Activated gamma-delta T cell treated with anti-CD3 and anti-CD28 coated beads, Interleukin-2, amount 50 U/mL, for 16 hours (primary cell): Measurements from ENCODE around the gene ST3GAL2.

Experiments used
- DNase-seq: peaks from one replicate; pipeline ENCODE4 v3.0.0-alpha.2; 2020; ENCODE audit warnings: low read depth

The ST3GAL2 gene, protein sequence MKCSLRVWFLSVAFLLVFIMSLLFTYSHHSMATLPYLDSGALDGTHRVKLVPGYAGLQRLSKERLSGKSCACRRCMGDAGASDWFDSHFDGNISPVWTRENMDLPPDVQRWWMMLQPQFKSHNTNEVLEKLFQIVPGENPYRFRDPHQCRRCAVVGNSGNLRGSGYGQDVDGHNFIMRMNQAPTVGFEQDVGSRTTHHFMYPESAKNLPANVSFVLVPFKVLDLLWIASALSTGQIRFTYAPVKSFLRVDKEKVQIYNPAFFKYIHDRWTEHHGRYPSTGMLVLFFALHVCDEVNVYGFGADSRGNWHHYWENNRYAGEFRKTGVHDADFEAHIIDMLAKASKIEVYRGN

DNA sequence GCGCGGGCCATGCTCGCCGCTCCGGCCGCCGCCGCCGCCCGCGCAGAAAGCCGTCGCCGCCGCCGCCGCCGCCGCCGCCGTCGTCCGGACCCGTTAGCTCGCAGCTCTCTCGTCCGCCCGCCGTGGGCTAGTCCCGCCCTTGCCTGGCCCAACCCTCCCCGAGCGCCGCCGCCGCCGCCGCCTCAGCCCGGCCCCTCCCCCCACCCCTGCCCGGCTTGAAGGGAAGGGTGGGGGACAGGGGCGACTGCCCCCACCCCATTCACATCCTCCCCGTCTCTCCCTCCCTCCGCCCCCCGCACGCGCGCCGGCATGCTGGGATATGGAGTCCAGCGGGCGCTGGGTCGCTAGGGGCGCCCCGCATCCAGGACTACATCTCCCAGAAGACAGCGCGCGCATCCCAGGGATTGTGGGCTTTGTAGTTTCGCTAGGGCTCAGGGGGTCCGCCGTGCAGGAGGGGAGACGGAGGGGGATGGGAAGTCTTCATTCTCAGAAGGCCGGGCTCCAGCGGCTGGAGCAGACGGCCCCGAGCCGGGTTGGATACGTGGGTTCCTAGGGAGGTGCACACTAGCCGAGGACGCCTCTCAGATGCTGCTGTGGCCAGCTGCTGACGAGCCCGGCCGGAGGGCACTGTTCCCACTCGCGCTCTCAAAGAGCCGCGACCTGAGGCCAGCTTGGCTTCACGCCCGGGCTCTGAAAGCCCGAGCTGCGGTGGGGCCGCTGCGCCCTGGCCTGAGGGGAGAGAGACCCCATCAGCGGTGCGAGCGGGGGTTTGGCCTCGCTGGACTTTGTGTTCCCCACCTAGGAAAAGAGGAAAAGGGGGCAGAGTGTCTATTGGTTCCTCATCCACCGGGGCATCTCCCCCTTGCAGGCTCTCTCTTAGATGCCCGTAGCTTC is at the start of gene ST3GAL2:
Gene ST3GAL2 (minus strand): TSS at position 132 of the 894 bp plus-strand sequence. CDS start 40,570 bp downstream, outside the sequence.
- DNase-seq, result peak; percentile 90

DNA sequence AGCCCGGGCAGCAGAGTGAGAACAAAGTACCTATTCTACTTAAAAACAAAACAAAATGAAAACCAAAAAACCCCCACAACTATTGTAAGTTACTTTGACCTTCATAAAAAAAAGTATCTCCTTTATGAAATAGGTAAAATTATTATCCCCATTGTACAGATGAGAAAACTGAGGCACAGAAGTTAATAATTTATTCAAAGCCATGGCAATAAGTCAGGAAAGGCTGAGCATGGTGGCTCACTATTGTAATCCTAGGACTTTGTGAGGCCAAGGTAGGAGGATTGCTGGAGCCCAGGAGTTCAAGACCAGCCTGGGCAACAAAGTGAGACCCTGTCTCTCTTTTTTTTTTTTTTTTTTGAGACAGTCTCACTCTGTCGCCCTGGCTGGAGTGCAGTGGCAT is 46.0 kb upstream of the ST3GAL2 start:
- no peak for DNase-seq

DNA sequence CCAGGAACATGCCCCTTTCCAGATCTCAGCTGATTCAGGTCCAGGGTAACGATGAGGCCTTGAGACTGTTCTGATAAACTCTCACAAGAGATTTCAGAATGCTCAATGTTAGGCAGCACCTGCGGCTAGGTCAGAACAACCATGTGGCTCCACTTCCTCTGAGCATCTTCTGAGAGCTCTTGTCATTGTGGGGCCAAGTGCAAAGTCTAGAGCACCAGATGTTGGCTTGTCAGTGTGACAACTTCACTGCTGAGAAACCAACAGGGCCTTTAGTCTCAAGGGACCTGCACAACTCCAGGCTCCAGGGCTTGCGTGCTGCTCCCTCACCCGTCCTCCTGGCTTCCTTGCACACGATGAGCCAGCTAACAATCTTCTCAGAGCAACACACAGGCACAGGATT is 44.5 kb upstream of the ST3GAL2 start:
- no peak for DNase-seq

DNA sequence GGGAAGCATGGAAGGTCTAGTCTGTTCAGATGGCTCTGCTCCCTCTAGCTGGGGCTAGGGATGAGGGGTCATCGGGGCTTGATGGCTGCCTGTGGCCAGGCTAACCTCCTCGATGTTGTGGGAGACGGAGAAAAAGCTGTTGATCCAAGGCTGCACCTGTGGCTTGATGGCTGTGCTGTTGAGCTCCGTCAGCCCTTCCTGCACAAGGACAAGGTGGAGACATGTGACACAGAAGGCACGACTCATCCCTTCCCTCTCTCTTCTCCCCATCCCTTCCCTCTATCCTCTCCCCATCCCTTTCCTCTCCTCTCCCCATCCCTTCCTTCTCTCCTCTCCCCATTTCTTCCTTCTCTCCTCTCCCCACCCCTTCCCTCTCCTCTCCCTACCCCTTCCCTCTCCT is 43.7 kb upstream of the ST3GAL2 start:
- no peak for DNase-seq

DNA sequence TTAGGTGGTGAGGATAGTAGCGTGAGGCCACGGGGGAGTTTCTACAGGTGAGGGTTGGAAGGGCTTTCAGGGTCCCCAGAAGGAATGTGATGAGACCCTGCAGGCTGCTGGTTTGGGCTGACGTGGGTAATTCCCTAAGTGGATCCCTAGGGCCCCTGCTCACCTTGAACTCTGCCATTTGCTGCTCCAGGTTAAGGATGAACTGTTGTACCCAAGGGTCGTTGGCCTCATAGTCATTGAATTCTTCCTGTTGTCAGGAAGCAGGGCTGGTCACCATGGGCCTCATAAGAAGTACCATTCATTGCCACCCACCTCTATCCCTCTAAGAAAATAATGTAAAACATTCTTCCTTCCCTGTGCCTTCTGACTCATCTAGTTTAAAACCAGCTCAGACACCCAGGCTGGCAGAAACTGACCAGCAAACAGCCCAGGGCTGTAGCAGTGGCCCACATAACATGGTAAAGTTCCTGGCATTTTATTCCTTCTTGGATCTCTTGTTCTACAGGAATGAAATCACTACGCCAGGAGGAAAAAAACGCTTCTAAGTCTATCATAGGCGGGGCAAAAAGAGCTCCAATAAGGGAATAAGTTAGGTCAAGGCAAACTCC is 43.1 kb upstream of the ST3GAL2 start:
- DNase-seq, result no peak

DNA sequence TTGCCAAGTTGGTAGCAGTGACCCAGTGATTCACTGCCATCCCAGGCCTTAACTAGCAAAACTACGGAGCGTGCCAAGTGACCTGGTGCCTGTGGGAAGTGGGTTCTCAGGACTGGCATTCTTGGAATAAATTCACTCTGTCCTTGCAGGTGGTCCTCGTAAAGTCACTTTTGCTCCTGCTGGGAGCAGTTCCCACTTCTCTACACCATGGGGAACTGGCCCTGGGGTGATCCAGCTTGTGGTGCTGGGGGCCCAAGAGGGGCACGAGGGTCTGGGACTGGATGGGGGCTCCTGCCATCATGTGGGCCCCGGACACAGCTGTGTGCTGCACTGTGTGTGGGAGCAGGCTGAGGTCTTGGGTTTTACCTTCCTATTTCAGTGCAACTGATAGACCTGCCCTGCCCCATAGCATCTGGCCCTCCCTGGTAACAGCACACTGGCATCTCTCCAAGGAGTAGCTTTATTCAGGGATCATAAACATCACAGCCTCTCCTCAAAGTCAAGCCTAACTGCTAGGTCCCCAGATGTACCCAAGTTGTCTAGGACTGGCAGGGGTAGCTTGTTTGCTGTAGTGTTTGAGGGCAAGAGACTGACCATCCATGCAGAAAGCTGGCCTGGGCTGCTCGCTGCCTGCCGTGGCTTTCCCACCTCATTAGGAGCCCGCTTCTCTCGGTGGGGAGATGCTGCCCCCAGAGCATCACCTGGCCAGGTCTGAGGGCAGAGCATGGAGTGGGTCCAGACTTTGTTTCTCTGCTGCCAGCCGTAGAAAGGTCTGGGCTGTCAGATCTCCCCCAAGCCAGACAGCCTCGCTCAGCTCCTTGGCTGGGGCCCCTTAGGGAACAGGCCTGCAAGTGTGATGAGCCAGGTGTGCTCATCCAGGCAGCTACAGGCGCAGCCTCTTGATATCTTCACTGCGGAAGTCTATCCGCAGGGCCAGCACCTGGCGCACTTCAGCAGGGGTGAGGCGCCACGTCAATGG is 41.5 kb upstream of the ST3GAL2 start:
- DNase-seq, result no peak

DNA sequence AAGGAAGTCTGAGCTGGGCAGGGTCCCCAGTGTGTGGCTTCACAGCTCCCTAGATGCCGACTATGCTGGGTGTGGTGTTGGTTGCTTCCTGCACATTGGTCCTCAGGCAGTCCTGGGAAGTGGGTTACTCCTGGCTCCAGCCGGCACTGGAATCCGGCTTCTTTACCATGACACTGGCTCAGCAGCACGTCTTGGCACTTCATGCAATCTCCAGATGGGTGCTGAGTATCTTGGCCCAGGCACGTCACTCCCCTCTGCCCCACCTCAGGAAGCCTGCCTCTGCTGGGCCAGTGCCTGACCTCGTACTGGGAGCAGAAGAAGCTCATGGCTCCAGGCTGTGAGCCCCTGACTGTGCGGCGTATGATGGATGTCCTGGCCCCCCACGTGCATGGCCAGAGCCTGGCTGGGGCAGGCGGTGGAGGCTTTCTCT is 40.0 kb upstream of the ST3GAL2 start:
- DNase-seq, result no peak

DNA sequence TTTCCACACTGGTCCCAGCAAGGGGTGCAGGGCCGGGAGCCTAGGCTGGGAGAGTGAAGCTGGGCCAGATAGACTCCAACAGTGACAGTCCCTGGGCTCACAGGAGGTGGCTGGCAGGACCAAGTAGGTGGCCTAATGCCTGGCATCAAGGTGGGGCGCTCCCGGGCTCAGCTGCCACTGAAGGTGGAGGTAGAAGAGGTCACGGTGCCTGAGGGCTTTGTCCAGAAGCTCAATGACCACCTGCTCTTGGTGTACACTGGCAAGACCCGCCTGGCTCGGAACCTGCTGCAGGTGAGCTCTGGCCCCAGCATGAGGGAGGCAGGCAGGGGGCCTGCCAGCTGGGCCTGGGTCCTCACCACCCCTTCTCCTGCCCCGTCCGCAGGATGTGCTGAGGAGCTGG is 39.3 kb upstream of the ST3GAL2 start:
- no peak for DNase-seq

DNA sequence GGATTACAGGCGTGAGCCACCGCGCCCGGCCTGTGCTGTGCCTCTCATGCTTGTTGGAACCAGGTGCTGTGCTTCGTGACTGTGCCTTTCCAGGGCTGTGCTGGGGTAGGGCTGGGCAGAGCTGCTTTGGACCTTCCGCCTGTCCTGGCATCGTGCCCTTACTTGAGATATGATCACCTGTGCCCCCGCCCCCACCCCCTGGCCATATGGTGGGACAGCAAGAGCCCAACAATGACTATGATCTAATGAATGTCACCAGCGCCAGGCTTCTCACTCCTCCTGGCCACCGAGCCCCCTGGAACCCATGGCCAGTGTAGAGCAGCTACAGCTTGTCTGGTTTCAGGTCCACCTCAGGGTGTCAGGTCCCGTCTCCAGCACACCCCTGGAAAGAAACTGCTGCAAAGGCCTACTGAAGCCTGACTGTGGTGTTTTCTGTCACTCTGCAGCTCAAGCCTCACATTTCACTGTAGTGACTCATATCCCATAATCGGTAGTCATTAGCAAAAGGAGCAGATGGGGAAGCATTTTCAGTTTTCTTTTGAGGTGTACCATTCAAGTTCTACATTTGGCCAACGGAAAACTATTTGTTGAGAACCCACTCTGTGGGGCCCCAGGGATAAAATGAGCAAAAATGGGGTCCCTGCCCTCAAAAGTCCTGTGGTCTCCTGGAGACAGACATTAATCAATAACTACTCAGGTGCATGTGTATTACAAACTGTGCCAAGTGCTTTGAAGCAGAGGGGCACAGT is 37.5 kb upstream of the ST3GAL2 start:
- DNase-seq, result no peak

DNA sequence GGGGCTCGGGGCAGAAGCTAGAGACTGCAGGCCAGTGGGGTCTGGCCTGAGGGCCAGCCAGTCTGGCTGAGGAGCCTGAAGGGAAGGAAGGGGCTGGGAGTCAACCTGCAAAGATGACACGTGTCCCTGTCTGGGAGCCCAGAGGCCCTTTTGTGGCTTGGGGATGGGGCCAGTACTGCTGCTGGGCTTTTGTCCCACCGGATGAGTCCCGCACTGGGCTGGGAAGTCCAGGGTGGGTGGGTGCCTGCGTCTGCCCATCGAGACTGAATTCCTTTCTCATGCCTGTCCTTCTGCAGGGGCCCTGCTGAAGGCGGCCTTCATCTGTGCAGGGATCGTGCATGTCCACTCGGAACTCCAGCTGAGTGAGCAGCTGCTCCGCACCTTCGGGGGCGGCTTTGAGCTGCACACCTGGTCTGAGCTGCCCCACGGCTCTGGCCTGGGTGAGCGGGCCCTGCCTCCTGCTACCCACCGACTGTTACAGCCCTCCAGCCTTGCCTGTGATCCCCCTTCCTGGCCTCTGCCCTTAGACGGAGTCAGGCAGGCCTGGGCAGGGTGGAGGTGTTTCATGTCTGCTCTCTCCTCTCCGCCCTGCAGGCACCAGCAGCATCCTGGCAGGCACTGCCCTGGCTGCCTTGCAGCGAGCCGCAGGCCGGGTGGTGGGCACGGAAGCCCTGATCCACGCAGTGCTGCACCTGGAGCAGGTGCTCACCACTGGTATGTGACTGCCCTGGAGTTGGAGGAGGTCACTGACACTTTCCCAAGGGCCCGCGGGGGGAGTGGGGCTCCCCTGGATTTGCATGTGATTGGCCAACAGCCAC is 36.4 kb upstream of the ST3GAL2 start:
- DNase-seq, result no peak

DNA sequence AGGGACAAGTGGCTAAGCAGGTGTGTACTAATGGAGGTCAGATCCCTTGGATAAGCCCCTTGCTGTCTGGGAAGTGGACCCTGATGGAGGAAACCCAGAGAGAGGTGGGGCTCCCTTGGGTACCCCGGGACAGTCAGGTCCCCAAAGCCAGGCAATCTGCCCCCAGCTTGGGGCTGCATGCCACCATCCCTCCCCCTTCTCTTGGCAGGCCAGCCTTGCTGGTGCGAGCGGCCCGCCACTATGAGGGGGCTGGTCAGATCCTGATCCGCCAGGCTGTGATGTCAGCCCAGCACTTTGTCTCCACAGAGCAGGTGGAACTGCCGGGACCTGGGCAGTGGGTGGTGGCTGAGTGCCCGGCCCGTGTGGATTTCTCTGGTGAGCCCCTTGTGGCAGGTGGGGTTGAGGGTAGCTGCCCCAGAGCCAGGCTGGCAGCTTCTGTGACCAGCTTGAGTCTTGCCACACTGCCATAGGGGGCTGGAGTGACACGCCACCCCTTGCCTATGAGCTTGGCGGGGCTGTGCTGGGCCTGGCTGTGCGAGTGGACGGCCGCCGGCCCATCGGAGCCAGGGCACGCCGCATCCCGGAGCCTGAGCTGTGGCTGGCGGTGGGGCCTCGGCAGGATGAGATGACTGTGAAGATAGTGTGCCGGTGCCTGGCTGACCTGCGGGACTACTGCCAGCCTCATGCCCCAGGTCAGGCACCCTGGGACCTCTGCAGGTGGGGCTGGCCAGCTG is 35.6 kb upstream of the ST3GAL2 start:
- no peak for DNase-seq

DNA sequence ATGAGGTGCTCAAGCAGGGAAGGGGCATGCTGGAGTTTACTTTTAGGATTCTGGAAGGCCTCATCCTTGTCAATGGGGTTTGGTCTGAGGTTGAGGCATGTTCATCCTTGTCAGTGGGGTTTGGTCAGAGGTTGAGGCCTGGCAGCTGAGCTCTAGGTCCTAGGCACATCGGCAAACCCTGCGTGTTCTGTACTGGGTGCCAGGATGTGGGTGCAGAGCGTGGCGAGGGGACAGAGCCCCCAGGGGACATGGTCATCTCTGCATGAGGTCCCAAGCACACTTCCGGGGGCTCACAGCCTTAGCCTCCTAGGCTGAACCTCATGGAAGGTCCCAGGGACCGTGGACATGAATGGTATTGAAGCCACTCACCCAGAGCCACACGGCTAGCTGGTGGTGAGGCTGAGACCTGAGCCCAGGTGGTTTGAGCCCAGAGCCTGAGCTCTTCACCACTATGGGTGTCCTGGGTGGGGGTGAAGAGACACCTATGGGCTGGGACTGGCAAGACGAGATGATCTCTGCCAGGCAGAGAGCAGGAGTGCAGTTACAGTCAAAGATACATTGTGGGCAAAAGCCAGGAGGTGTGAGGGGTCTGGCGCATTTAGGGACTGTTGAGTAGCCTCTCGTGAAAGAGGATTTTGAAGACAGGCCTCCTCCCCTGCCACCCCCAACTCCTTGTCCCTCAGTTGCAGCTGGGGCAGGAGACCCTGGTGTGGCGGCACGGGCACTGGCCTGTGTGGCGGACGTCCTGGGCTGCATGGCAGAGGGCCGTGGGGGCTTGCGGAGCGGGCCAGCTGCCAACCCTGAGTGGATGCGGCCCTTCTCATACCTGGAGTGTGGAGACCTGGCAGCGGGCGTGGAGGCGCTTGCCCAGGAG is 34.8 kb upstream of the ST3GAL2 start:
- DNase-seq, result no peak

DNA sequence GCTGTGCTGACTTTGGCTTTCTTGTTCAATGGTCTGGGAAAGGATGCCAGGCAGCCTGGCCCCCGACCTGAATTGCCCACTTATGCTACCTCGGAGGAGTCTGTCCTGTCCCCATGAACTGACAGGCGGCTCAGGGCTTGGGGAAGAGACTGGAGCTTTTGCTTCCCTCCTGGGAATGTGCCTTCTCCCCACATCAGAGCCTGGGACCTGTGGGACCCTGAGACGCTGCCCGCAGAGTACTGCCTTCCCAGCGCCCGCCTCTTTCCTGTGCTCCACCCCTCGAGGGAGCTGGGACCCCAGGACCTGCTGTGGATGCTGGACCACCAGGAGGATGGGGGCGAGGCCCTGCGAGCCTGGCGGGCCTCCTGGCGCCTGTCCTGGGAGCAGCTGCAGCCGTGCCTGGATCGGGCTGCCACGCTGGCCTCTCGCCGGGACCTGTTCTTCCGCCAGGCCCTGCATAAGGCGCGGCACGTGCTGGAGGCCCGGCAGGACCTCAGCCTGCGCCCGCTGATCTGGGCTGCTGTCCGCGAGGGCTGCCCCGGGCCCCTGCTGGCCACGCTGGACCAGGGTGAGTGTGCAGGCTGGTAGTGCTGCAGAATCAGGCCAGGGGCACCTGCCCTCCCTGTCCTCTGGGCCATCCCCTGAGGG is 34.0 kb upstream of the ST3GAL2 start:
- no peak for DNase-seq

DNA sequence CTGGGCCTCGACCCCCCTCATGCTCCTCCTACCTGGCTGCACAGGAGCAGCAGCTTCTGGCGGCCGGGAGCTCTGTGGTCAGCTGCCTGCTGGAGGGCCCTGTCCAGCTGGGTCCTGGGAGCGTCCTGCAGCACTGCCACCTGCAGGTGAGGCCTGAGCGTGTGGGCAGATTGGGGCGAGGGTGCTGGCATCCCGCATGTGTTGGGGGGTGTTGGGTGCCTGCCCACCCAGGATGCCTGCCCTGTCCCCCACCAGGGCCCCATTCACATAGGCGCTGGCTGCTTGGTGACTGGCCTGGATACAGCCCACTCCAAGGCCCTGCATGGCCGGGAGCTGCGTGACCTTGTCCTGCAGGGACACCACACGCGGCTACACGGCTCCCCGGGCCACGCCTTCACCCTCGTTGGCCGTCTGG is 32.0 kb upstream of the ST3GAL2 start:
- no peak for DNase-seq

DNA sequence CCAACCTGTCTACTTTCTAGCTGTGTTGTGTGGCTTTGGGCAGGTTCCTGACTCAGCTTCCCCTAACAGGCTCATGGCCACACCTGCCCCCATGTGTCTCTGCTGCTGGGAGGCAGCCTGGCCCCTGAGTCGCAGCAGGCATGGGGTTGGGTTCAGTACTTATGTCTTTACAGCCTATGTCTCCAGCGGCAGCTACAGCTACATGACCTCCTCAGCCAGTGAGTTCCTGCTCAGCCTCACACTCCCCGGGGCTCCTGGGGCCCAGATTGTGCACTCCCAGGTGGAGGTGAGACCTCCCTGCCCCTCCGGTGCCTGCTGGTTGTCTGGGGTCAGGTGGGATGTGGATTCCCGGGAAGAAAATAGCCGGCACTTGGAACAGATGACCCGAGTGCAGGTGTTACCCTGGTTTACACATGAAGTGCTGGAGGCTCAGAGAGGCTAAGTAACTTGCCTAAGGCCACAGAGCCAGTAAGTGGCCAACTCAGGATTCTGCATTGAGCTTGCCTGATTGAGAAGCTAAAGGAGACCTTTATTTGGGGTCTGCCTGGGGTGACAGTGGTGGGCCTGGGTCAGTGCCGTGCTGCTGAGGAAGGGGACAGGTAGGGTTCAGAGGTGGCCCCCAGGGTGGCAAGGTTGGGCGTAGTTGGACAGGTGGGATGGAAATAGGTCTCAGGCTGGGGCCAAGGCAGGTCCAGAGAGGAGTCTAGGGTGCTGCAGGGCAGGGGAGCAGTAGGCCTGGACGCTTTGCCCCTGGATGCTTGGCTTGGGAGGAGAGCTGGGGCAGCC is 31.4 kb upstream of the ST3GAL2 start:
- no peak for DNase-seq

DNA sequence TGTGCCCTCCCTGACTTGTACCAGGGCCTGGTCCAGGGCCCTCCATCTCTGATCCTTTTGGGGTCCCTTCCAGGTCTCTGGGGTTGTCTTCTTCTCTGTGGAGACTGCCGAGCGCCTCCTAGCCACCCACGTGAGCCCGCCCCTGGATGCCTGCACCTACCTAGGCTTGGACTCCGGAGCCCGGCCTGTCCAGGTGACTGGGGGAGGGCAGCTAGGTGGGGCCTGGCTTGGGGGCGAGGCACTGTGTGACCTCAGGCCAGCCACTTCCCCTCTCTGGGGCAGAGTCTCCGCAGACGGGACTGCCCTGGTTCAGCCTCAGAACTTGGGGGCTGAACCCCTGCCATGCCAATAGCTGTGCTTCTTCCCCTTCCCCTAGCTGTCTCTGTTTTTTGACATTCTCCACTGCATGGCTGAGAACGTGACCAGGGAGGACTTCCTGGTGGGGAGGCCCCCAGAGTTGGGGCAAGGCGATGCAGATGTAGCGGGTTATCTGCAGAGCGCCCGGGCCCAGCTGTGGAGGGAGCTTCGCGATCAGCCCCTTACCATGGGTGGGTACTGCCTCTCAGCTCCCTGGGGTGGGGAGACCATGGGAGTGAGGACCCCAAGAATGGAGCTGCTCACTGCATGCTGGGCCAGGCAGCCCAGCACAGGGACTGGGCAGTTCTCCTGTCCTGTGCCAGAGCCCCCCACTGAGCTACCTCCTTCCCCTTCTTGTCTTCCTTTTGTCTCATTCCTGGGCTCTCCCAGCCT is 30.1 kb upstream of the ST3GAL2 start:
- no peak for DNase-seq
